Measurements from ENCODE around the gene CBLC. TPM values are rescaled to one million over a fixed set of nuclear protein-coding genes. Genes with fewer than 3 reads are reported as not detected.
"Not testable (repeated sequence)": the region's sequence is repeated elsewhere in the genome, so short reads cannot be mapped to it uniquely, and the experiment has no call there.

Gene CBLC
- total RNA-seq, 1 donor from 2014 or later: not detected

DNA sequence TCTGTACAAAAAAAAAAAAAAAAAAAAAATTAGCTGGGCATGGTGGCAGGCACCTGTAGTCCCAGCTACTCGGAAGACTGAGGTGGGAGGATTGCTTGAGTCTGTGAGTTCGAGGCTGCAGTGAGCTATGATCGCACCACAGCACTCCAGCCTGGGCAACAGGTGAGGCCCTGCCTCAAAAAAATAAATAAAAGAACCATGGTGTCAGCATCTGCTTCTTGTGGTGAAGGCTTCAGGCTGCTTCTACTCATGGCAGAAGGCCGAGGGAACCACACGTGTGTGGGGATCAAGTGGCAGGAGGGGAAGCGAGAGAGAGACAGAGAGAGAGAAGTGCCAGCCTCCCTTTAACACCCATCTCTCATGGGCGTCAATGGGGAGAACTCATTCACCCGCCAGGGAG is 15.7 kb upstream of the CBLC start:
- Histone ChIP-seq H3K9ac (ENCODE audit: low read depth in 1 of 3, low read length in 3 of 3) (no peak overlapping the region), H3K36me3 (ENCODE audit: control insufficient read depth in 3 of 3, insufficient read depth in 3 of 3, low read length in 3 of 3) (peaks cover 11 to 16% (median 12%) of the 10 kb centered on the region in 3 donors), H3K27ac (ENCODE audit: low read depth, low read length) (no peak overlapping the region), H3K4me1 (ENCODE audit: control insufficient read depth in 3 of 3, insufficient read depth in 3 of 3, low read length in 3 of 3) (peaks cover 13 to 21% (median 15%) of the 10 kb centered on the region in 3 donors), H3K9me3 (ENCODE audit: control insufficient read depth in 3 of 3, low read length in 3 of 3) (no peaks in the 10 kb centered on the region), H3K27me3 (ENCODE audit: control insufficient read depth in 3 of 3, insufficient read depth in 3 of 3, low read length in 3 of 3) (no peaks in the 10 kb centered on the region), H3K4me3 (ENCODE audit: low read length in 3 of 3) (no peak overlapping the region)

DNA sequence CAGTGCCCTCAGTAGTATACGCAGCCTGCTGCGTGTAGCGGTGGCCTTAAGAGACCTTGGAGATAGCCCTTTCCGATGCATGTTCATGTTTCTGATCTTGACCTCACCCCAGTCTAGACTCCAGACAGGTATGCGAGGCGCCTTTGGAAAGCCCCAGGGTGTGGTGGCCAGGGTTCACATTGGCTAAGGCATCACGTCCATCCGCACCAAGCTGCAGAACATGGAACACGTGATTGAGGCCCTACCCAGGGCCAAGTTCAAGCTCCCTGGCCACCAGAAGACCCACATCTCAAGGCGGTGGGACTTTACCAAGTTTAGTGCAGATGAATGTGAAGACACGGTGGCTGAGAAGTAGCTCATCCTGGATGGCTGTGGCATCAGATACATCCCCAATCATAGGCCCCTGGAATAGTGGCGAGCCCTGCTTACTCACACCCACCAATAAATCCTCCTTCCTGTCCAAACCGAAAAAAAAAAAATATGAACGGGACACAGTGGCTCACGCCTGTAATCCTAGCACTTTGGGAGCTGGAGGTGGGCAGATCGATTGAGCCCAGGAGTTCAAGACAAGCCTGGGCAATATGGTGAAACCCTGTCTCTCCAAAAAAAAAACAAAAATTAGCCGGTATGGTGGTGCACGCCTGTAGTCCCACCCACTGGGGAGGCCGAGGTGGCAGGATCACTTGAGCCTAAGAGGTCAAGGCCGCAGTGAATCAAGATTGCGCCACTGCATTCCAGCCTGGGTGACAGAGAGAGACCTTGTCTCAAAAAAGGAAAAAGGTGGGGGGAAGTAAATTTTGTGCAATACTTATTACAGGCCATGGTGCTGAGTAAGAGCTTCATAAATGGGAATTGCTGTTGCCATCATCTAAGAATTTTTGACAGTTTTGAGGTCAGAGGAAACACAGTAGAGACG is 12.4 kb upstream of the CBLC start:
- no peak overlapping the region for H3K27ac ChIP-seq (ENCODE audit: low read depth, low read length)
- H3K27me3 ChIP-seq (ENCODE audit: control insufficient read depth in 3 of 3, insufficient read depth in 3 of 3, low read length in 3 of 3): no peaks in the 10 kb centered on the region
- no peak overlapping the region for H3K9ac ChIP-seq (ENCODE audit: low read depth in 1 of 3, low read length in 3 of 3)
- H3K4me3 ChIP-seq (ENCODE audit: low read length in 3 of 3): no peak overlapping the region
- H3K4me1 ChIP-seq (ENCODE audit: control insufficient read depth in 3 of 3, insufficient read depth in 3 of 3, low read length in 3 of 3): peaks cover 0 to 5% (median 0%) of the 10 kb centered on the region in 3 donors
- H3K36me3 ChIP-seq (ENCODE audit: control insufficient read depth in 3 of 3, insufficient read depth in 3 of 3, low read length in 3 of 3): peaks cover 0 to 4% (median 2%) of the 10 kb centered on the region in 3 donors
- H3K9me3 ChIP-seq (ENCODE audit: control insufficient read depth in 3 of 3, low read length in 3 of 3): no peaks in the 10 kb centered on the region

DNA sequence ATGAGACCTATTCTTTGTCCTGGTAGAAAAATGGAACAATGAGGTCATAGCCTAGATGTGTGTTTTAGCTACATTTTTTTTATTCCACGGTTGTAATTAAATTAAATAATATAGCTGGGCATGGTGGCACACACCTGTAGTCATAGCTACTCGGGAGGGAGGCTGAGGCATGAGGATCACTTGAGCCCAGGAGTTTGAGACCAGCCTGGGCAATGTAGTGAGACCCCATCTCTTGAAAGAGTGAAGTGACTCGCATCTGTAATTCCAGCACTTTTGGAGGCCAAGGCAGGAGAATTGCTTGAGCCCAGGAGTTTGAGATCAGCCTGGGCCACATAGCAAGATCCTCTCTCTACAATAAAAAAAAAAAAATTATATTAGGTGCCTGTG is 11.7 kb upstream of the CBLC start:
- Histone ChIP-seq H3K36me3 (ENCODE audit: control insufficient read depth in 3 of 3, insufficient read depth in 3 of 3, low read length in 3 of 3) (no peaks in the 10 kb centered on the region), H3K27me3 (ENCODE audit: control insufficient read depth in 3 of 3, insufficient read depth in 3 of 3, low read length in 3 of 3) (no peaks in the 10 kb centered on the region), H3K9me3 (ENCODE audit: control insufficient read depth in 3 of 3, low read length in 3 of 3) (no peaks in the 10 kb centered on the region), H3K9ac (ENCODE audit: low read depth in 1 of 3, low read length in 3 of 3) (no peak overlapping the region), H3K4me1 (ENCODE audit: control insufficient read depth in 3 of 3, insufficient read depth in 3 of 3, low read length in 3 of 3) (peaks cover 0 to 5% (median 2%) of the 10 kb centered on the region in 3 donors), H3K4me3 (ENCODE audit: low read length in 3 of 3) (no peak overlapping the region), H3K27ac (ENCODE audit: low read depth, low read length) (no peak overlapping the region)

DNA sequence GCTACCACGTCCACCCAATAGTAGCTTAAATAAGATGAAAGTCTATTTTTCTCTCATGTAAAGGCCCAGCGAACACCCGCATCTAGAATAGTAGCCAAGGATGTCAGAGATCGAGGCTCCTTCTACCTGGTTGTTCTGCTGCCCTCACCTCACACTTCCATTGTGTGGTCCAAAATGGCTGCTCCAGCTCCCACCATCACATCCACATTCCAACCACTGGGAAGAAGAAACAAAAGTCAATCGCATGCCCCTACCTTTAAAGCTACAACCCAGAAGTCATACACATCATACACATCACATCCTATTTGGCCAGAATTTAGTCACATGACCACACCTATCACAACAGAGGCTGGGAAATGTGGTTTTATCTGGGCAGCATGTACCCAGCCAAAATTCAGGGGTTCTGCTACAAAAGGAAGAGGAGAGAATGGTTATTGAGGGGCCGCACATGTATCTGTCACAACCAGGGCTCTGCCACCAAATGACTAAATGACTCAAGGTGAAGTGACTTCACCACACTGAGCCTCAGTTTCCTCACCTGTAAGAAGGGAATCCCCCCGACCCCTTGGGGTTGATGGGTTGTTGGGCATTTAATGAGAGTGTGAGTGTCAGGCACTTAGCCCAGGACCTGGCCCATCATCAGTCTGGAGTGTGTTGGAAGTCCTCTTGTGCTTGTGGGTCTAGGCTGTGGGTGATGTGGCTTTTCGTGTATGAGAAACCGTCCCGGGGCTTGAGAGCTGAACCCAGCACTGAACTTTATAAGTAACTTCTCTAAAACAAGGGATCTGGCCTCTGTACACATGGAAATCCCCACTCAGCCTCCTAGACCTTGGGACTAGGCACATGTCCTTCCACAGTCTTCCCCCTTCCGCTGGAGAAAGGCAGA is 10.2 kb upstream of the CBLC start:
- peaks cover 0 to 5% (median 2%) of the 10 kb centered on the region in 3 donors for H3K4me1 ChIP-seq (ENCODE audit: control insufficient read depth in 3 of 3, insufficient read depth in 3 of 3, low read length in 3 of 3)

DNA sequence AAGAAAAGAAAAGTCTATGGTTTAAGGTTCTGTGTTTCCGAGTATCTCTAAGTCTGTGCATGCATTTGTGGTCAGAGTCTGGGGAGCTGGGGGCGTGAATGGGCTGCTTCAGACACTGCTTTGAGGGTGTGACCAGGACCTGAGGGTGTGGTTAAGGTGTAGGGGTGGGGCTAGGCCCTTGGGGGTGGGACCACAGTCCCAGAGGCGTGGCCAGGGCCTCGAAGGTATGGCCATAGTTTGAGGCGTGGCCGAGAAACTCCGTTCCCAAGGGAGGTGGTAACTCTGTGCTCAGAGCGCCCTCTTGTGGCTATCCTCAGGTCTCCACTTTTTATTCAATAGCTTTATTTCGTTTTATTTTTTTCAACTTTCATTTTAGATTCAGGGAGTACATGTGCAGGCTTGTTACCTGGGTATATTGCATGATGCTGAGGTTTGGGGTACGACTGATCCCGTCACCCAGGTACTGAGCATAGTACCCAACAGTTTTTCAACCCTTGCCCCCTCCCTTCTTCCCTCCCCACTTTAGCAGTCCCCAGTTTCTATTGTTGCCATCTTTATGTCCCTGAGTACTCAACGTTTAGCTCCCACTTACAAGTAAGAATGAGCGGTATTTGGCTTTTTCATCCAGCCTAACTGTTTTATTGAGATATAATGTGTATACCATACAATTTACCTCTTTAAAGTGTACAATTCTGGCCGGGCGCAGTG is 7.0 kb upstream of the CBLC start:
- Histone ChIP-seq H3K27me3 (ENCODE audit: control insufficient read depth in 3 of 3, insufficient read depth in 3 of 3, low read length in 3 of 3) (no peaks in the 10 kb centered on the region), H3K9ac (ENCODE audit: low read depth in 1 of 3, low read length in 3 of 3) (no peak overlapping the region), H3K4me3 (ENCODE audit: low read length in 3 of 3) (no peak overlapping the region), H3K4me1 (ENCODE audit: control insufficient read depth in 3 of 3, insufficient read depth in 3 of 3, low read length in 3 of 3) (peaks cover 0 to 5% (median 2%) of the 10 kb centered on the region in 3 donors), H3K36me3 (ENCODE audit: control insufficient read depth in 3 of 3, insufficient read depth in 3 of 3, low read length in 3 of 3) (no peaks in the 10 kb centered on the region), H3K27ac (ENCODE audit: low read depth, low read length) (no peak overlapping the region), H3K9me3 (ENCODE audit: control insufficient read depth in 3 of 3, low read length in 3 of 3) (no peaks in the 10 kb centered on the region)

More for the DNA sequence above, 10.2 kb upstream of the CBLC start:
- Histone ChIP-seq H3K36me3 (ENCODE audit: control insufficient read depth in 3 of 3, insufficient read depth in 3 of 3, low read length in 3 of 3) (no peaks in the 10 kb centered on the region), H3K9me3 (ENCODE audit: control insufficient read depth in 3 of 3, low read length in 3 of 3) (no peaks in the 10 kb centered on the region), H3K27ac (ENCODE audit: low read depth, low read length) (no peak overlapping the region), H3K4me3 (ENCODE audit: low read length in 3 of 3) (no peak overlapping the region), H3K27me3 (ENCODE audit: control insufficient read depth in 3 of 3, insufficient read depth in 3 of 3, low read length in 3 of 3) (no peaks in the 10 kb centered on the region), H3K9ac (ENCODE audit: low read depth in 1 of 3, low read length in 3 of 3) (no peak overlapping the region)

DNA sequence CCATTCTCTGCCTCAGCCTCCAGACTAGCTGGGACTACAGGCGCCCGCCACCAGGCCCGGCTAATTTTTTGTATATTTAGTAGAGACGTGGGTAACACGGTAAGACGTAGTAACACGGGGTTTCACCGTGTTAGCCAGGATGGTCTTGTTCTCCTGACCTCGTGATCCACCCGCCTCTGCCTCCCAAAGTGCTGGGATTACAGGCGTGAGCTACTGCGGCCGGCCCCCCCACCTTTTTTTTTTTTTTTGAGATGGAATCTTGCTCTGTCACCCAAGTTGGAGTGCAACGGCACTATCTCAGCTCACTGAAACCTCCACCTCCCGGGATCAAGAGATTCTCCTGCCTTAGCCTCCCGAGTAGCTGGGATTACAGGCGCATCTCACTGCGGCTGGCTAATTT is 5.5 kb upstream of the CBLC start:
- H3K36me3 ChIP-seq (ENCODE audit: control insufficient read depth in 3 of 3, insufficient read depth in 3 of 3, low read length in 3 of 3); H3K4me3 ChIP-seq (ENCODE audit: low read length in 3 of 3); H3K9me3 ChIP-seq (ENCODE audit: control insufficient read depth in 3 of 3, low read length in 3 of 3); H3K9ac ChIP-seq (ENCODE audit: low read depth in 1 of 3, low read length in 3 of 3); H3K4me1 ChIP-seq (ENCODE audit: control insufficient read depth in 3 of 3, insufficient read depth in 3 of 3, low read length in 3 of 3); H3K27me3 ChIP-seq (ENCODE audit: control insufficient read depth in 3 of 3, insufficient read depth in 3 of 3, low read length in 3 of 3); H3K27ac ChIP-seq (ENCODE audit: low read depth, low read length): not testable (repeated sequence)

DNA sequence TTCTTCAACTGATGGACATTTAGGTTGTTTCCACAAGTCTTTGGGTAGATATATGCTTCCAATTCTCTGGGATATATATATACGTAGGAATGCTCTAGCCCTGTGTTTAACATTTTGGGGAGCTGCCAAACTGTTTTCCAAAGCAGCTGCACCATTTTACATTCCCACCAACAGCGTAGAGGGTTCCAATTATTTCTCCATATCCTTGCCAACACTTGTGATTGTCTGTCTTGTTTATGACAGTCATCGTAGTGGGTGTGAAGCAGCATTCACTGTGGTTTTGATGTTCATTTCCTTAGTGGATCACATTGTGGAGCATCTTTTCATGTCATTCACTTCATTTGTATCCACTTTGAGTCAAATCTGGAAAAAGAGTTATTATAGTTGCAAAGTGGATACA is 4.7 kb upstream of the CBLC start:
- no peaks in the 10 kb centered on the region for H3K9me3 ChIP-seq (ENCODE audit: control insufficient read depth in 3 of 3, low read length in 3 of 3)
- H3K9ac ChIP-seq (ENCODE audit: low read depth in 1 of 3, low read length in 3 of 3): no peak overlapping the region
- no peak overlapping the region for H3K27ac ChIP-seq (ENCODE audit: low read depth, low read length)
- H3K4me1 ChIP-seq (ENCODE audit: control insufficient read depth in 3 of 3, insufficient read depth in 3 of 3, low read length in 3 of 3): peaks cover 0 to 2% (median 0%) of the 10 kb centered on the region in 3 donors
- H3K4me3 ChIP-seq (ENCODE audit: low read length in 3 of 3): no peak overlapping the region
- H3K27me3 ChIP-seq (ENCODE audit: control insufficient read depth in 3 of 3, insufficient read depth in 3 of 3, low read length in 3 of 3): peaks cover 0 to 7% (median 0%) of the 10 kb centered on the region in 3 donors
- no peaks in the 10 kb centered on the region for H3K36me3 ChIP-seq (ENCODE audit: control insufficient read depth in 3 of 3, insufficient read depth in 3 of 3, low read length in 3 of 3)

DNA sequence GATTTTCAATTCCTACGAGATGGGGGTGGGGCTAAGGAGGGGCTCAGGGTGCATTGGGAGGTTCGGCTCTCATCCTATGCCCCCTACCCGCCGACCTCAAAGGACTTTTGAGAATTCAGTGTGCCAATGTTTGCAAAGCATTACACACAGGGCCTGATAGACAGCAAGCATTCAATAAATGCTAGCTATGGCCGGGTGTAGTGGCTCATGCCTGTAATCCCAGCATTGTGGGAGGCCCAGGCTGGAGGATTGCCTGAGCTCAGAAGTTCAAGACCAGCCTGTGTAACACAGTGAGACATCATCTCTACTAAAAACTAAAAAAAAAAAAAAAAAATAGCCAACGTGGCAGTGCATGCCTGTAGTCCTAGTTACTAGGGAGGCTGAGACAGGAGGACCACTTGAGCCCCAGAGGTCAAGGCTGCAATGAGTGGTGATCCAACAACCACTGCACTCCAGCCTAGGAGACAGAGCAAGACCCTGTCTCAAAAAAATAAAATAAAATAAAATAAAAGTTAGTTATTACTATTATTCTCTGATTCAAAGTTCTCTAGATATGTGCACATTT is 1.9 kb upstream of the CBLC start:
- Histone ChIP-seq H3K9ac (ENCODE audit: low read depth in 1 of 3, low read length in 3 of 3) (no peak overlapping the region), H3K9me3 (ENCODE audit: control insufficient read depth in 3 of 3, low read length in 3 of 3) (no peaks in the 10 kb centered on the region), H3K4me3 (ENCODE audit: low read length in 3 of 3) (no peak overlapping the region), H3K36me3 (ENCODE audit: control insufficient read depth in 3 of 3, insufficient read depth in 3 of 3, low read length in 3 of 3) (no peaks in the 10 kb centered on the region), H3K4me1 (ENCODE audit: control insufficient read depth in 3 of 3, insufficient read depth in 3 of 3, low read length in 3 of 3) (peaks cover 0 to 2% (median 0%) of the 10 kb centered on the region in 3 donors), H3K27me3 (ENCODE audit: control insufficient read depth in 3 of 3, insufficient read depth in 3 of 3, low read length in 3 of 3) (peaks cover 0 to 8% (median 0%) of the 10 kb centered on the region in 3 donors), H3K27ac (ENCODE audit: low read depth, low read length) (no peak overlapping the region)

DNA sequence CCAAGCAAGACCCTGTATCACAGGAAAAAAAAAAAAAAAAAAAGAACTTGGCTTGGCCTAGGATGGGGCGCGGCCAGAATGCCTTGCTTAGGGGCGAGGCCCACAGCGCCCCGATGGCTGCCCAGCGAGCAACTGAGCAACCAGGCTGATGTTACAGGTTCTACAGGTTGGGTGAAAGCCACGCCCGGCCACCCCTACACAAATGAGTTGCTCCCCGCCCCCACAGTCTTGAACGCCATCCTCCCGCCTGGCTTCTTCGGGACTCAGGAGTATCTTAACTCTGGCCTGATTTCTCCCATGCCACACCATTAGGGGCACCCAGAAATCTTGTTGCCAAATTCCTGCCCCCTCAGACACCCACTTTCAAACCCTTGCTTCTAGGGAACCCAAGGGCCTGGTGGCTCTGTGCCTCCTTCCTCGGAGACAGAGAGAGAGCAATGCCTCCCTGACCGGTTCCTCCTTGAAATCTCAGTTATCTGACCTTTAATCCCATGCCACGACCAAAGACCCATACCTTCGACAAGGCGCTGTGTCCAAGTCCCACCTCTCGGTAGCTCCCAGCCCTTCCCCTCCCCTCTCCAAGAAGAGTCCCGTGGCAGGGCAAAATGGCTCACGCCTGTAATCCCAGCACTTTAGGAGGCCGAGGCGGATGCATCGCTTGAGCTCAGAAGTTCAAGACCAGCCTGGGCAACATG is 1.1 kb upstream of the CBLC start:
- Histone ChIP-seq H3K9ac (ENCODE audit: low read depth in 1 of 3, low read length in 3 of 3) (no peak overlapping the region), H3K36me3 (ENCODE audit: control insufficient read depth in 3 of 3, insufficient read depth in 3 of 3, low read length in 3 of 3) (no peaks in the 10 kb centered on the region), H3K4me1 (ENCODE audit: control insufficient read depth in 3 of 3, insufficient read depth in 3 of 3, low read length in 3 of 3) (no peaks in the 10 kb centered on the region), H3K9me3 (ENCODE audit: control insufficient read depth in 3 of 3, low read length in 3 of 3) (no peaks in the 10 kb centered on the region), H3K27ac (ENCODE audit: low read depth, low read length) (no peak overlapping the region), H3K4me3 (ENCODE audit: low read length in 3 of 3) (no peak overlapping the region), H3K27me3 (ENCODE audit: control insufficient read depth in 3 of 3, insufficient read depth in 3 of 3, low read length in 3 of 3) (peaks cover 0 to 8% (median 0%) of the 10 kb centered on the region in 3 donors)

Data from skeletal muscle tissue (tissue), 4 donors.